ENCODE measurements around the gene KRTAP1-5.
"Not testable (repeated sequence)": the region's sequence is repeated elsewhere in the genome, so short reads cannot be mapped to it uniquely, and the experiment has no call there.

KRTAP1-5 gene

DNA sequence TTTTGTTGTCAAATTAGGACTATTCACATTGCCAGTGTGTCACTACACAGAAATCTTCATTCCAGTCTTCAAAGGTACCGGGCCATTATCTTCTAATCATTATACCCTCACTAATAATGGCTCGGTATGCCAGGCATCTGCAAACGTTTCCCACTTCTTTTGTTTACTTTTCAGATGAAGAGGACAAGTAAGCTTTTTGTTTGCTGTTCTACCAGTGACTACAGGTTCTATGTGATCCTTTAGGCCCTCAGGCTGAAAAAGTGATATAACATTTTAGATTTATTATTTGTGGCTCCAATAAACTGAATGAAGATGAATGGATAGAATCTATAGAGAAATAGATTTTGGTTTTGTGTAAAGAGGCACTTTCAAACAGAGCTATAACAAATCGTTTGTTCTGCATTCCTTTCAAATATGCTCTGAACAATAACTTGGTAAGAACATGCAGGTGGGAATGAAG lies 17.7 kb downstream of the KRTAP1-5 start:
- ATAC-seq (replicated peaks), result no peak
- no peaks in the 10 kb centered on the region for H3K36me3 Mint-ChIP-seq (ENCODE audit: insufficient read depth)
- H3K27me3 Mint-ChIP-seq, result peaks cover 7 to 23% of the 10 kb centered on the region in 2 donors
- H3K4me3 Mint-ChIP-seq, result no peak overlapping the region
- no peak overlapping the region for H3K27ac Mint-ChIP-seq
- DNase-seq, result no peak
- H3K4me1 Mint-ChIP-seq (ENCODE audit: low read depth in 2 of 2), result no peaks in the 10 kb centered on the region
- no peaks in the 10 kb centered on the region for H3K9me3 Mint-ChIP-seq

DNA sequence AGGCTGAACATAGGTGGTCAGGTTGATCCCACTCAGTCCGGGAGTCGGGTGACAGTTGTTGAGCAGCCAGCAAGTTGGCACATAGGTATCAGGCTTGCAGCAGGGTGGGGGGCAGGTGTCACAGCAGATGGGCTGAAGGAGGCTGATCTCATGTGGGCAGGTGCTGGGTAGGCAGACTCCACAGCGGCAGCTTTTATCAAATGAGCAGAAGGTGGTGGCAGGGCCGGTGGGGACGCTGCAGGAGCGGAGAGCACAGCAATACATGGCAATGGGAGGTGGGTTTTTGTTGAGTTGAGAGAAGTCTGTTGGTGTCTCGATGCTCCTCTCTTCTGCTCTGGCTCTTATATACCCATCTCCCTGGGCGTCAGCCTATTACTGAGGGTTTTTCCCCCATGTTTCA lies 18.2 kb downstream of the KRTAP1-5 start, which contains the start of gene KRTAP3-1:
Gene KRTAP3-1, minus strand, starts transcription at position 318 of the 400 bp plus-strand sequence. Its CDS starts 54 bp downstream, at position 264.
- Mint-ChIP-seq H3K9me3 (no peaks in the 10 kb centered on the region), H3K36me3 (ENCODE audit: insufficient read depth) (no peaks in the 10 kb centered on the region), H3K27ac (no peak within 1 kb of the TSS), H3K27me3 (peaks cover 12 to 28% of the 10 kb centered on the region in 2 donors), H3K4me3 (no peak within 1 kb of the TSS), H3K4me1 (ENCODE audit: low read depth in 2 of 2) (no peaks in the 10 kb centered on the region)
- DNase-seq (no peak), ATAC-seq (replicated peaks) (no peak)

DNA sequence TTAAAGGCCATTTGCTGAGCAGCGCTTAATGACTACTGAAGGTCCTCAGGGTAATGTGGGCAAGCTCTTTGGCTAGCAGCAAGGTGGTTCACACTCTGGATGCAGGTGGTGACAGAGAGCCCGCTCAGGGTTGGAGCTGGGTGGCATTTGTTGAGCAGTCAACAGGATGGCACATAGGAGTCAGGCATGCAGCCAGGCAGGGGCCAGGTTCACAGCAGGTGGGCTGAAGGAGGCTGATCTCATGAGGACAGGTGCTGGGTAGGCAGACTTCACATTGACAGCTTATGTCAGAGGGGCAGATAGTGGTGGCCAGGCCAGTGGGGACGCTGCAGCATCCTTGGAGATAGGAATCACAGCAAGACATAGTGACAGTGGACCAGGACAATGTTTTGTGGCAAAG lies 22.6 kb downstream of the KRTAP1-5 start:
- DNase-seq (no peak), ATAC-seq (replicated peaks) (no peak)
- no peaks in the 10 kb centered on the region for H3K9me3 Mint-ChIP-seq
- H3K4me3 Mint-ChIP-seq, result no peak overlapping the region
- peaks cover 45 to 54% of the 10 kb centered on the region in 2 donors for H3K27me3 Mint-ChIP-seq
- H3K4me1 Mint-ChIP-seq (ENCODE audit: low read depth in 2 of 2), result no peaks in the 10 kb centered on the region
- no peak overlapping the region for H3K27ac Mint-ChIP-seq
- H3K36me3 Mint-ChIP-seq (ENCODE audit: insufficient read depth), result no peaks in the 10 kb centered on the region

GRCh38 chr17:41003926-41004325 lies 23.1 kb downstream of the KRTAP1-5 start:
- DNase-seq (no peak), ATAC-seq (replicated peaks) (no peak)
- Mint-ChIP-seq H3K27ac (no peak overlapping the region), H3K36me3 (ENCODE audit: insufficient read depth) (no peaks in the 10 kb centered on the region), H3K9me3 (no peaks in the 10 kb centered on the region), H3K4me1 (ENCODE audit: low read depth in 2 of 2) (no peaks in the 10 kb centered on the region), H3K4me3 (no peak overlapping the region), H3K27me3 (peaks cover 50 to 56% of the 10 kb centered on the region in 2 donors)

- ATAC-seq (replicated peaks) (no peak), DNase-seq (no peak)
- Mint-ChIP-seq H3K9me3 (no peaks in the 10 kb centered on the region), H3K27me3 (peaks cover 54 to 61% of the 10 kb centered on the region in 2 donors), H3K4me1 (ENCODE audit: low read depth in 2 of 2) (no peaks in the 10 kb centered on the region), H3K27ac (no peak overlapping the region), H3K4me3 (no peak overlapping the region), H3K36me3 (ENCODE audit: insufficient read depth) (no peaks in the 10 kb centered on the region)
Observed at GRCh38 chr17:41002814-41003213, 24.2 kb downstream of the KRTAP1-5 start.

- H3K4me3 Mint-ChIP-seq, result no peak overlapping the region
- DNase-seq, result no peak
- no peak for ATAC-seq (replicated peaks)
- H3K4me1 Mint-ChIP-seq (ENCODE audit: low read depth in 2 of 2), result no peaks in the 10 kb centered on the region
- no peak overlapping the region for H3K27ac Mint-ChIP-seq
- H3K27me3 Mint-ChIP-seq, result peaks cover 64 to 71% of the 10 kb centered on the region in 2 donors
- no peaks in the 10 kb centered on the region for H3K36me3 Mint-ChIP-seq (ENCODE audit: insufficient read depth)
- no peaks in the 10 kb centered on the region for H3K9me3 Mint-ChIP-seq
Observed at GRCh38 chr17:41001795-41002194, 25.2 kb downstream of the KRTAP1-5 start.

GRCh38 chr17:40999563-40999962 lies 27.4 kb downstream of the KRTAP1-5 start, which contains the start of gene KRTAP3-2:
KRTAP3-2 (minus strand) TSS chr17:40999906; CDS start chr17:40999853, 53 bp downstream.
- not testable (repeated sequence) for ATAC-seq (replicated peaks); H3K9me3 Mint-ChIP-seq; H3K36me3 Mint-ChIP-seq (ENCODE audit: insufficient read depth); H3K4me3 Mint-ChIP-seq; DNase-seq; H3K4me1 Mint-ChIP-seq (ENCODE audit: low read depth in 2 of 2); H3K27ac Mint-ChIP-seq
- H3K27me3 Mint-ChIP-seq, result peaks cover 76 to 86% of the 10 kb centered on the region in 2 donors

GRCh38 chr17:40997361-40997760 lies 29.6 kb downstream of the KRTAP1-5 start:
- no peaks in the 10 kb centered on the region for H3K36me3 Mint-ChIP-seq (ENCODE audit: insufficient read depth)

DNA sequence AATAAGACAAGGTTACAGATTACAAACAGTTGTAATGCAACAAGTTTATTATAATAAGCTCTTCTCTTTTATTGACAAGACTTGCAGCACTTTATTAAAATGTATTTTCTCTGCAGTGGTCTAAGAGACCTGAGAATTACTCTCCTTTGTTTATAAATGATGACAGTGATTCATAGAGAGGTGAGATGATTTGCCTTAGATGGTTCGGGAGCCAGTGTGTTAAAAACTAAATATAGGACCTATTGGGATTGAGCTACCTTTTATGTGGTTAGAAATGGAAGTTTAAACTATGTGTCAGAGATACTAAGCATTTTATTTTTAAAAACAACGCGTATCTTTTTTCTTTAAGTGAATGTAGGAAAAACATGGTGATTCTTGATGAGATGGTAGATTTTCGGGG lies 30.2 kb downstream of the KRTAP1-5 start:
- no peak overlapping the region for H3K27ac Mint-ChIP-seq
- no peaks in the 10 kb centered on the region for H3K36me3 Mint-ChIP-seq (ENCODE audit: insufficient read depth)
- H3K4me3 Mint-ChIP-seq, result no peak overlapping the region
- ATAC-seq (replicated peaks) (no peak), DNase-seq (no peak)
- H3K4me1 Mint-ChIP-seq (ENCODE audit: low read depth in 2 of 2), result no peaks in the 10 kb centered on the region
- H3K27me3 Mint-ChIP-seq, result peaks cover 83 to 84% of the 10 kb centered on the region in 2 donors
- no peaks in the 10 kb centered on the region for H3K9me3 Mint-ChIP-seq

More at GRCh38 chr17:40997361-40997760, 29.6 kb downstream of the KRTAP1-5 start:
- Mint-ChIP-seq H3K4me3 (no peak overlapping the region), H3K4me1 (ENCODE audit: low read depth in 2 of 2) (no peaks in the 10 kb centered on the region), H3K9me3 (no peaks in the 10 kb centered on the region), H3K27me3 (peaks cover 83 to 84% of the 10 kb centered on the region in 2 donors), H3K27ac (no peak overlapping the region)
- DNase-seq, result no peak
- no peak for ATAC-seq (replicated peaks)

- ATAC-seq (replicated peaks) (no peak), DNase-seq (no peak)
- Mint-ChIP-seq H3K9me3 (no peaks in the 10 kb centered on the region), H3K36me3 (ENCODE audit: insufficient read depth) (no peaks in the 10 kb centered on the region), H3K27me3 (peaks cover 72 to 73% of the 10 kb centered on the region in 2 donors), H3K27ac (no peak overlapping the region), H3K4me3 (no peak overlapping the region), H3K4me1 (ENCODE audit: low read depth in 2 of 2) (no peaks in the 10 kb centered on the region)
Observed at GRCh38 chr17:40995116-40995515, 31.9 kb downstream of the KRTAP1-5 start.

DNA sequence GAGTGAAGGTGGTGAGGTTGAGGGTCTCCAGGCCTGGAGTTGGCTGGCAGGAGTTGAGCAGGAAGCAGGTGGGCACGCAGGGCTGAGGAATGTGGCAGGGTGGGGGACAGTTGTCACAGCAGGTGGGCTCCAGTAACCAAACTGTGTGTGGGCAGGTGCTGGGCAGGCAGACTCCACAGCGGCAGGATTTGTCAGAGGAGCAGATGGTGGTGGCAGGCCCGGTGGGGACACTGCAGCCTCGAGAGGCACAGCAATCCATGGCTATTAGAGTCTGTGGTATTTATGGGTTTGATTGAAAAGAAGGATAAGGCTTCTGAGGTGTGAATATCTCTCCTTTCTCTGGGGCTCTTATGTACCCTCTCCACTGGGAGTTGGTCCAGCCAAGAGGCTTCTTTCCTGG lies 33.2 kb downstream of the KRTAP1-5 start, which contains the start of gene KRTAP3-3:
Gene KRTAP3-3, minus strand, starts transcription at position 326 of the 400 bp plus-strand sequence. Its CDS starts 67 bp downstream, at position 259.
- no peak for DNase-seq
- Mint-ChIP-seq H3K9me3 (no peaks in the 10 kb centered on the region), H3K27ac (no peak within 1 kb of the TSS), H3K27me3 (peaks cover 59 to 62% of the 10 kb centered on the region in 2 donors), H3K4me1 (ENCODE audit: low read depth in 2 of 2) (no peaks in the 10 kb centered on the region), H3K4me3 (no peak within 1 kb of the TSS), H3K36me3 (ENCODE audit: insufficient read depth) (no peaks in the 10 kb centered on the region)
- ATAC-seq (replicated peaks), result no peak

DNA sequence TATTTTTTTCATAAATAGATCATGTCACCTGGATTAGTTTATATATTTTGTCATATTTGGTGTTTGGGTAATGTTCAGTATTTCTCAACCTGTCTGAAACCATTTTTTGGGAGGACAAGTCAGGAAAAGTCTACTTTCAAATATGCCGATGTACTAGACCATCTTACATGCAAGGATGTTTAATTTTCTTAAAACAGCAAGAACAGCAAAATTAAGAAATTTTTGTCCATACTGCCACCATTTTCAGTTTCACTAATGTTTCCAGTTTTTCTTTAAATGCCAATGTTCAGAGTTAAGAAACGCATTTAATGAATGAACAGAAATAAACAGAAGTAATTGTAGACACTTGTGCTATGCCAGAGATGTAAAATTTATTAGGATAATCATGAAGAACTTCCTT lies 33.9 kb downstream of the KRTAP1-5 start:
- no peak overlapping the region for H3K4me3 Mint-ChIP-seq
- no peak for DNase-seq
- no peaks in the 10 kb centered on the region for H3K36me3 Mint-ChIP-seq (ENCODE audit: insufficient read depth)
- H3K27me3 Mint-ChIP-seq, result peaks cover 52 to 55% of the 10 kb centered on the region in 2 donors
- H3K27ac Mint-ChIP-seq, result no peak overlapping the region
- no peaks in the 10 kb centered on the region for H3K9me3 Mint-ChIP-seq
- no peak for ATAC-seq (replicated peaks)
- H3K4me1 Mint-ChIP-seq (ENCODE audit: low read depth in 2 of 2), result no peaks in the 10 kb centered on the region

DNA sequence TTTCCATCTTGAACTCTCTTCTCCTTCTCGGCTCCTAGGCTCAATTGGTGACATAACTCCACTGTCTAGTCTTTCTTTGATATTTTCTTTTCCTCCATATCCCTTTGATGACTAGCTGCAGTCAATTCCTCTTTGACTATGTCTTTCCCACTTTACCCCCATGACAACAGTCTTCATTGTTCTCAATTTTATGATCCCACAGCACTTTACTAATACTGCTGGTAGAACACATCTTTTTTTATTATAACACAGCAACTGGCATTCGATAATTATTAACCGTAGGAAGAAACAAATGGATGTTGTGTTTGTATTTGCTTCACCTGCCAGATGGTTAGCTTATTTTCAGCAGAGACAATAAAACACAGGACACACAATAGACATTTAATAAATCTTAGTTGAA lies 34.3 kb downstream of the KRTAP1-5 start:
- H3K36me3 Mint-ChIP-seq (ENCODE audit: insufficient read depth), result no peaks in the 10 kb centered on the region
- no peak overlapping the region for H3K4me3 Mint-ChIP-seq
- no peak for ATAC-seq (replicated peaks)
- H3K27me3 Mint-ChIP-seq, result peaks cover 51 to 55% of the 10 kb centered on the region in 2 donors
- no peaks in the 10 kb centered on the region for H3K9me3 Mint-ChIP-seq
- no peak for DNase-seq
- no peak overlapping the region for H3K27ac Mint-ChIP-seq
- no peaks in the 10 kb centered on the region for H3K4me1 Mint-ChIP-seq (ENCODE audit: low read depth in 2 of 2)

GRCh38 chr17:40986920-40987319 lies 40.1 kb downstream of the KRTAP1-5 start:
- no peaks in the 10 kb centered on the region for H3K36me3 Mint-ChIP-seq (ENCODE audit: insufficient read depth)
- H3K4me1 Mint-ChIP-seq (ENCODE audit: low read depth in 2 of 2), result no peaks in the 10 kb centered on the region
- peaks cover 30 to 41% of the 10 kb centered on the region in 2 donors for H3K27me3 Mint-ChIP-seq
- no peak overlapping the region for H3K27ac Mint-ChIP-seq
- DNase-seq, result no peak
- no peak overlapping the region for H3K4me3 Mint-ChIP-seq
- no peak for ATAC-seq (replicated peaks)
- H3K9me3 Mint-ChIP-seq, result no peaks in the 10 kb centered on the region
